ENCODE measurements around the gene INTS13.

- TF ChIP-seq CTCF (IDR thresholded peaks at IDR 0.05) = no peak
- TF ChIP-seq POLR2AphosphoS5 (IDR thresholded peaks at IDR 0.05) = no peak
- no peak for TF ChIP-seq EP300 (IDR thresholded peaks at IDR 0.05)
Observed at GRCh38 chr12:26921886-26922285, 15.9 kb downstream of the INTS13 start.
